Activated CD4-positive, alpha-beta T cell treated with anti-CD3 and anti-CD28 coated beads, Interleukin-2, Interleukin-4, amounts not matched to agents 100 ng/mL and 50 ng/mL, durations not matched to agents 16 hours and 8 hours (primary cell): ENCODE data around the gene RIN3.

ENCODE experiments used
- DNase-seq: peaks from one replicate; pipeline ENCODE4 v3.0.0-alpha.2; 2020; ENCODE audit warnings: low spot score

Gene RIN3

DNA sequence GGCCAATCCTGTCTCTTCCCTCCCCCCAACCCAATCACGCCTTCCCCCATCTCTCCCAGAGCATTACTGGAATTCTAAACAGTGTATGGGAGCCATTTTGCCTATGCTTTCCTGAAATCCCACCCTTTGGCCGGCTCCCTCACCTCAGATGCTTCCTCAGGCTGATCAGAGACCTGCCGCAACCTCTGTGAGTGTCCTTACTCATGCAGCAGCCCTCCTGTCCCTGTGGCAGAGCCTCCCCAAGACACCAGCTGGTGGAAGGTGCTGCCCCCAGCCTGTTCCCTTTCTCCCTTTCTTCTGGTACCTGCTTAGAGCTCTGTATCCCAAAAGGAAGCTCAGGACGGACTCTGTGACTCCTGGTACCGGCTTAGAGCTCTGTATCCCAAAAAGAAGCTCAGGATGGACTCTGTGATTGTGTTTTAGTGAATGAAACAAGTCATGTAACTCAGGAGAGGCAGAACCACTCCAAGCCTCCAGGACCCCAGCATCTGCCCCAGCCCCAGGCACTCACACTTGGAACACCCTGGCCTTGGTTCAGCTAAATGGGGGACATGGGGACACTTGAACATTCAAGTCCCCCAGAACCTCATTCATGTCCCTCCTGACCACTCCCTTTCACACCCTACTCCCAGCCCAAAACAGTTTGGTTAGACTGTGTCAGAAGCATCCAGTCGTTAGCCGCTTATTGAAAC lies 29.3 kb upstream of the RIN3 start:
- DNase-seq = no peak

DNA sequence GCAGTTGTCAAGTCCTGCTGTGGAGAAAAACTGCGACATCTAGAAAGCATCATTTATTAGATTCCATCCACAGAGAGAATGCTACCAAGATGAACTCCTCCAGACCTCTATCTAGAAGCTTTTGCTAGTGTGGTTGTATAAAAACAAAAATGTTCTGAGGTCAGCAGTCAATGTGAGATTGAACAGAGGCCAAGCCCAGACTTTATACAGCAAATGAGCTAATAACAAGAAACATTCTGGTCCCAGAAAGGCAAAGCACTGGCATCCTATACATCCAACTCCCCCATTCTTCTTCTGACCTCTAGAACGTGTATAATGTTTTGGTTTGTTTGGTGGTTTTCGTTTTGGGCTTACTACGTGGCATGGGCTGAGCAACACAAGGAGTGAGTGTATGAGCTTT lies 26.7 kb upstream of the RIN3 start:
- no peak for DNase-seq

DNA sequence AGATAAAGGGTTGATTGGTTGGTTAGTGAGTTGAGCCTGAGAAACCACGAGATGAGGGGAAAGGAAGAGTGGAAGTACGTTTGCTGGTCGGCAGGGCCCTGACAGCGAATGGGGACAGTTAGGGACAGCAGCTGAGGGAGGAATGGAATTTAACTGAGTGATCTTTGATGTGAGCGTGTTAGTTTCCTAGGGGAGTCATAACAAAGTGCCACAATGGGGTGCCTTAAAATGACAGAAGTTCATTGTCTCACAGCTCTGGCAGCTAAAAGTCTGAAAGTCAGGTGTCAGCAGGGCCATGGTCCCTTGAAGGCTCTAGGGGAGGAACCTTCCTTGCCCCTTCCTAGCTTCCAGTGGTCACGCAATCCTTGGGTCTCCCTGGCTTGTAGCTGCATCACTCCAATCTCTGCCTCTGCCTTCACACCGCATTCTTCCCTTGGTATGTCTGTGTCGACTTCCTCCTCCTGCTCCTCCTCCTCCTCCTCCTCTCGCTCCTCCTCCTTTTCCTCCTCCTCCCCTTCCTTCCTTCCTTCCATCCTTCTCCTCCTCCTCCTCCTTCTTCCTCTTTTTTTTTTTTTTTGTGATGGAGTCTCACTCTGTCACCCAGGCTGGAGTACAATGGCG lies 26.0 kb upstream of the RIN3 start:
- DNase-seq = no peak

DNA sequence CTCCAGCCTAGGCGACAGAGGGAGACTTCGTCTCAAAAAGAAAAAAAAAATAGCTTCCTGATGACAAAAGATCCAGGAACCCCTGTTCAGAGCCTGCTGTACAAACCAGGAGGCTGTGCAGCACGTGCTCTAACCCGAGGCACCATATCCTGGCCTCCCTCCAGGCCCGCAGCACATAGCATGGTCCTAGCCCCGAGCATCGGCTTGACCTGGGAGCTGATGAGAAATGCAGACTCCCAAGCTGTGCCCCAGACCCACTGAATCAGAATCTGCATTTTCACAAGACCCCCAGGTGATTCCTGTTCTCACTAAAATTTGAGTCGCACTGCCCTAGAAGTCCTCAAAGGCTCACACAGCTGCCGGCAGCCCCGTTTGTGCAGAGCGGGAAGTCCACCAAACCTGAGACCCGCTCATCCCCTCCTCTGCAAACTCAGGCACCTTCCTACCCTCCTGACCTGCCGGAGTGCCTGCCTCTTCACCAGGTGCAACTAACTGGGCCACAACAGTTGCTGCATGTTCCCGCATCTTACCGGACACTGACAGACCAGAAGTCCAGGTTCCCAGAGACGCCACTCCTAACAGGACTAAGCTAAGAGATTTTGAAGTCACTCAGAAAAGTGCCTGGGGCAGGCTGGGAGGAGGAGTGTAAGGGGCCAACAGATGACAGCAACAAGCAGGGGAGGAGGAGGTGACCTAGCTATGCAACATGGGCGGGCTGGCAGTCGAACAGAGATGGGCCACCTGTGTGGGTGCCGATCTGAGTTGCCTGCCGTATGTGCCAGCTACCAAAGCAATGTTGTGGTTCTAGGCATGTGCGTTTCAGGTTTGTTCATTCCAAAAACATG lies 24.0 kb upstream of the RIN3 start:
- DNase-seq = no peak

DNA sequence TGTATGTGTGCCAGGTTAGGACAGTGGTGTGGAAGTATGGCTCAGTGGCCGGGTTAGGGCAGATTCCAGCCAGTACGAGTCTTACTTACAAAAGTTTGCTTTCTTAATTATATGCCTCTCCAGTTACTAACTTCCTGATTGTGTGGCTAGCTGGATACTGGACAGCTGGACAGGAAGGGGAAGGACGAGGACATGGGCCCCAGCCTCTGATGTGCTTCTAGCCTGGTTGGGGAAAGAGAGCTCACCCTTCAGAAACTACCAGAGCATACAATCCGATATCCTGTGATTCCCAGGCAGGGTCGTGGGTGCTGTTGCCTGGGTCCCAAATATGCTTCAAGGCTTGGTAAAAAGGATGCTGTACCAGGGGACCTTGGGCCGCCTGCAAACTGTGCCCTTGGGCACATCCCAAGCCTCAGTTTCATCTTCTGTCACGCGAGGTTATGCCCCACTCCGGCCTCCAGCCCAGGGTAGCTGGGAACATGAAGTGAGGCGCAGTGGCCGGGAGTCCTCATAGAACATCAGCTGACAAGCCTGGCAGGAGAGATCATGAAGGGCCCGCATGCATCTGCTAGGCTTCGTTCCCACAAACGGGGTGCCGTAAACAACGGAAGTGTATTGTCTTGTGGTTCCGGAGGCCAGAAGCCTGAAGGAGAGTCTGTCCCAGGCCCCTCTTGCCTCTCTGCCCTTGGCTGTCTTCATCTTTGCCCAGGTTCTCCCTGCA lies 23.2 kb upstream of the RIN3 start:
- DNase-seq = no peak

DNA sequence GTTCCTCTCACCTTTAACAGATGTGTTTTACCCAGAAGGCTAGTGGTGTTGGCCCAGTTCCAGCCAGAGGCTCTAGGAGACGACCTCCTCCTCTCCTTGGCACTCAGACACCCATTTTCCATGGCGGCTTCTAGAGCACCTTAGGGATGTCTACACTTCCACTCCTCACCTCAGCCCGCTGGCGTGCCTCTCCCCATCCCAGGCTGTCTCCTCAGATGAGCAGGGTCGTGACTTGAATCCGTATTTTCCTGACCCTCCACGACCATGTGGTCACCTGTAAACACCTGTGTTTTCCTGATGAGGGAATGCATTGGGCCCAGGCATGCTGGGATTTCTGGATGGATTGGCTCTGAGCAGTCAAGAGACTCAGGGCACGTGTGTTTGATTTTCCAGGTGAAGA lies 21.8 kb upstream of the RIN3 start:
- no peak for DNase-seq

DNA sequence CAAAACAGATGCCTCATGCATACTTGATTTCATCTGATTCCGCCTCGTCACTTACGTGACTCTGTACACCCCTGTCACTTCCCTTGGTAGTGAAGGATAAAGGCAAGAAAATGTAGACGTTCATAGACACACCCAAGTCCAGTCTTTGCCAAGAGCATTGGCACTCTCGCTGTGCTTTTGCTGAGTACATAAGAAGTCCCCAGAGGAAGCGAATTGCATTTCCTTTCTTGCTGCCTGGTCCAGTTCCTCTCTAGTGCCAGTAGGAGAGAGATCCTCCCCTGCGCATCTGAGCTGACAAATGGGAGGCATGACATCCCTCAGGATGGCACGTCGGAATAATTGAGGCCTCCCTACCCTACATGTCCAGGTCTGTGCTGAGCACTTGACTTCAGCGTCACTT lies 21.3 kb upstream of the RIN3 start:
- no peak for DNase-seq

DNA sequence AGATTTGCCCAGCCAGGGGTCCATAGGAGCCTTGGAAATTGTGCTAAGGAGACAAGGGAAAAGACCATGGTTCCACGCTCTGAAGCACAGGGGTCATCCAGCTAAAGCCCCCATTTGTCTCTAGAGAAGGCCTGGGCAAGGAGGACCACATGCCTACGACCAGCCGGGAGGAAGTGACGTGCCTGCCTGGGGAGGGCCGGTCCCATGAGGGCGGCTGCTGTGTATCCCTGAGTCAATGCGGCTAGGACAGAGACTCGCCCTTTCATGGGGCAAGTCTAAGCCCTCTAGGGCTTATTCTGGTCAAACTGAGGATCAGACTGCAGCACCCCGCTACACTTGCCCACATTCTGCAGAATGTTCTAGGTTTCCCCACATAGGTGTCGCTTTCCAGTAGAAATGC lies 20.6 kb upstream of the RIN3 start:
- DNase-seq = no peak

DNA sequence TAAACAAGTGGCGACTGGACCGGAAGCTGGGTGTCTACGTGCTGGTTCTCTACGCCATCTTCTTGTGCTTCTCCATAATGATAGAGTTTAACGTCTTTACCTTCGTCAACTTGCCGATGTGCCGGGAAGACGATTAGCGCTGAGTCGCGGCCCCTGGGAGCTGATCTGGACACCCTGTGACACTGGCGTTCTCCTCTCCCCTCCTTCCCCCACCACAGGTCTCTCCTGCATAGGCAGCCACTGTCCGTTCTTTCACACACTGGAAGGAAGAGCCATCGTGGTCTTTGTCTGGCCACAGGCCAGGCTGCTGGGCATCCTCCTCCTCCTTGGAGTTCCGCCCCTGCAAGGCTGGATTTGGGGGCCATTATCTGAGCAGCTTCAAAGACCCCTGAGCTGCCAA lies 20.1 kb upstream of the RIN3 start:
- no peak for DNase-seq

DNA sequence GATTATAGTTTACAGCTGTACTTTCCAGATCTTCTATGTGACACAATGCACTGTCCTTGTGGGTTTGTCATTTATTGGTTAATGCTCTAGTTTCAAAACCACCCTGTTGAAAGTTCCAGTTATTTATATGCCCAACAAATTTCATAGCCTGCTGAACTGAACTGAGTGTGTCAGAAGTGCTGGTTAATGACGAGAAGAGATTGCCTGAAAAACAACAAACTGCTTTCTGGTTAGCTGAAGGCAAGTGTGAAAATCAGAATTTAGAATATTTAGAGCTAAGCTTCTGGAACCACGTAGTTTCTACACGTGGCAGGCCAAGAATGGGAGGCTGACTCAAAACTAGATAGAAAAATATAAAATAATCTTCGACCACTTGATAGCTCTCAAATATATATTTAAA lies 19.1 kb upstream of the RIN3 start:
- DNase-seq = no peak

DNA sequence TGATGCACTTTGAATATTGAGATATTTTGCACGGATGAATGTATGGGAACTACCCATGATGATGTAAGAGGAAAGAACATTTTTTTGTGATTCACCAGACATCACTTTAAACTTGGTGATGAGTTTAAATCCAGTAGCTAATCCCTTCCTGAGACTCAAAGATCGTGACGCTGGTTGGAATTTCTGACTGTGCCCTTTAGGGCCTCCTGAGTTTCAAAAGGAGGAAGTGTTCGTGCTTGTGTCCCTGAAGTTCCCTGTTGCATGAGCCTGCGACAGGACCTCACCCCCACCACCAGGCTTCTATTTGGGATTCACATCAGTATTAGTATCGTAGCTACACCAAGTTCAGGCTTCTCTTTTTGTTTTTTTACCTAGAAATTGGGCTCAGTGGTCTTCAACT lies 18.6 kb upstream of the RIN3 start:
- DNase-seq = no peak

DNA sequence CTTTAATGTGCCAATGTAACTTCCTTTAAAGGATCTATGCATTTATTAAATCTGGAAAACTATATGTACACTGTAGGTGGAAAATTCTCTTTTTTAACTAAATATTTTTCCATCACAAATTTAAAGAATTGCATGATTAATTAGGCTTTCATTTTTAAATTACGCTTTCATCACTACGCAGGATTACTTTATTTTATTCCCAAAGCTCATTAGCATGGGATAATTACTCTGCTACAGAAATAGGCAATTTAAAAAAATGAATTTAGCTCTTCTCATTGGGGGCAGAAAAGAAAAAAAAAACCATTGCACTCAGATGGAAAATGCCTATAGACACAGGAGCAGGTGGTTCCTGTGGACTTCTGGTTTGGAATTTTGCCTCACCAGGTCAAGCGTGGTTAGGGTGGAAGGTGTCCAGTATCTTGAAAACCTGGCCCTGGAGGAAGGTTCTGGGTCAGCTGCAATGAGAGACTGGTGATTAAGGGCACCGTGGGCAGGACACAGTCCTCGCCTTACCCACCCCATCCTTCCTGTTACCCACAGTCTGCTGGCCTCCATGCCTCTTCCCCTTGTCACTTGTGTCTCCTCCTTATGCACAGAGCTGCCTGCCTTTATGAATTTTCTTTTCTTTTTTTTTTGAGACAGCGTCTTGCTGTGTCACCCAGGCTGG lies 17.3 kb upstream of the RIN3 start:
- no peak for DNase-seq

DNA sequence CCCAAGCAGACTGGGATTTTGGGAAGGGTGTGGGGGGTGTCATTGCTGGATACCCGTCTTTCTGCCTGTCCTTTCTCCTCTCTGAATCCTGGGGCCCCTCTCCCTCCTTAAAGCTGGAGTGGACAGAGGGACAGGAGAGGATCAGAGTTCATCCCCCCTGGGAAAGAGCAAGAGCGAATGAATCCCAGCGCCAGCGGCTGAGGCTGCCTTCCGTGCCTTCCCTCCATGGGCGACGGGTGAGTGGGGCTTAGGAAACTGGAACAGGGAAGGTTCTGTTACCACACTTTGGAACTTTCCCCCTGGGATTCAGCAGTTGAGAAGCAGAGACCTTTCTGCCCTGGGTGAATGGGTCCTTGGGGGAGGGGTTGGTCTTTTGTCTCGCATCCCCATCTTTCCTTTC lies 16.2 kb upstream of the RIN3 start:
- no peak for DNase-seq

DNA sequence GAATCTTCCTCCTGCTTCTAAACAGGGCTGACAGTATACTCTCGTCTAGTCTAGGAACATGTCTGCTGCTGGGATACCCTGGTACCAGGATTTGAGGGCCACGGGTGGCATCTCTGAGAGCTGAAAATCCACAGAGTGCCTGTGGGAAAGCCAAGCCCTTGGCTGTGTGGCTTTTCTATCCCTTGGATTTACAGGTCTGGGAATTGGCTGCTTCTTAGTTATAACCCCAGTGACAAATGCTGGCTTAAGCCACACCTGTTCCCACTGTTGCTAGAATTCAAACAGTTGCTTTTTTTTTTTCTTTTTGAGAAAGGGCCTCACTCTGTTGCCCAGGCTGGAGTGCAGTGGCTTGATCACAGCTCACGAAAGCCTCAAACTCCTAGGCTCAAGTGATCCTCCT lies 14.3 kb upstream of the RIN3 start:
- DNase-seq = no peak

DNA sequence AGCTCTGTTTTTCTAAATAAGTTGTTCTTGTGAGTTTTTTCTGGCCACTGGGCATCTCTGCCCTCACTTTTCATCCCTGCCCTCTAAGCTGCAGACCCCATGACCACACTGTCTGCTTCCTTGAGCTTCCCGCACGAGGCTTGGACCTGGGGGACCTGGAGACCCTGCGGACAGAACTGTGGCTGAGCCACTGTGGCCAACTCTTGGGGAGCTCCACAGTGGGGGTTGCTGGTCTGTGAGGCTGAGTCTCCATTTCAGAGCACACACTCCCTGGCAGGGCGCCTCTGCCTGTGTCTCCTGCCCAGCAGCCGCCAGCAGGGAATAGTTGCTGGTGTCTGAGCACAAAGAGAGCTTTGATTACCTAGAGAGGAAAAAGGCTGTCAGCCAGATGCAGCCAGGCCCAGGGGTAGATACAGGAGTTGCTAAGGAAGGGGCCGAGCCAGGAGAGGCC lies 13.1 kb upstream of the RIN3 start:
- DNase-seq = no peak

DNA sequence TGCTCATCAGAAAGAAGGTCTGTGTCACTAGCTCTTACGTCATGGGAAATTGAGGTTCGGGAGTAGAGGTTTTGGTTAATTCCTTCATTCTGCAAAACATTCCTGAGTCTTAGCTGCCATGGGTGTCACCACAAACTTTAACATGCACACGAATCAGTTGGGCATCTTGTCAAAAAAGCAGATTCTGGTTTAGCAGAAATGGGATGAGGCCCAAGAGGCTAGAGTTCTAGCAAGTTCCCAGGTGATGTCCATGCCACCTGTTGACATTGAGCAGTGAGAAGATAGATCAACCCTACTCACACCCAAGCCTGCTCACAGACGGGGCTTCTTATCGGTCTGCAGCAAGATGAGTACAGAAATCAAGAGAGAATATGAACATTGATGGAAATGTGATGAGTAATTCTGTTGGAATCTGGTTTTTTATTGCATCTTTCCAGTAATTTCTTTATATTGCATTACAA lies 11.7 kb upstream of the RIN3 start:
- no peak for DNase-seq

DNA sequence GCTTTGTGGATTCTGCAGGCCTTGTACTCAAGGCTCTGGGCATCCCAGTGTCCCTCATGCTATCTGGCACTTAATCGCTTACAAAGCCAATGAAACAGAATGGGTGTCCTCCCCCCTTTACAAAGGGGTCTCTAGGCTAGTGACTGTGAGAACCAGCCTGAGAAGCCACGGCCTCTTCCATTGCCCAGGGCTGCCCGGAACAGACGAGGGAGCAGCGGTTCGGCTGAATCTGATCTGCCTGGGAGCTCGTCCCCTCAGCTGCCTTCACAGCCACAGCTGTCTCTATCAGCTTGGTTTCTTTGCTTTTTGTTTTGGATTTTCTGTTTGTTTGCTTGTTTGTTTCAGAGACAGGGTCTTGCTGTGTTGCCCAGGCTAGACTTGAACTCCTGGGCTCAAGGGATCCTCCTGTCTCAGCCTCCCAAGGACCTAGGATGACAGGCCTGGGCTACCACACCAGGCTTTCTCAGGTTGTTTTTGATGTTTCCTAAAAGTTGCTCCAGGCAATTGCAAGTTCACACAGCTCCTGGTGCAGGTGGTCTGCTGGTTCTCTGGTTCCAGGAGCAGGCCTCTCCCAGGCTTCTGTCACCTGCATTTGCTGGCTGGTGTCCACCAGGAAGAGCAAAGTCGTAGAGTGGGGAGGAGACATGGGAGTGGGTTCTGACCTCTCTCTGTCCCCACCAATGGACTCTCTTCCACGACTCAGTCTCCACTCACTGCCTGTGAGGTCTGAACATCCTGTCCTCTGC lies 10.9 kb upstream of the RIN3 start:
- no peak for DNase-seq

DNA sequence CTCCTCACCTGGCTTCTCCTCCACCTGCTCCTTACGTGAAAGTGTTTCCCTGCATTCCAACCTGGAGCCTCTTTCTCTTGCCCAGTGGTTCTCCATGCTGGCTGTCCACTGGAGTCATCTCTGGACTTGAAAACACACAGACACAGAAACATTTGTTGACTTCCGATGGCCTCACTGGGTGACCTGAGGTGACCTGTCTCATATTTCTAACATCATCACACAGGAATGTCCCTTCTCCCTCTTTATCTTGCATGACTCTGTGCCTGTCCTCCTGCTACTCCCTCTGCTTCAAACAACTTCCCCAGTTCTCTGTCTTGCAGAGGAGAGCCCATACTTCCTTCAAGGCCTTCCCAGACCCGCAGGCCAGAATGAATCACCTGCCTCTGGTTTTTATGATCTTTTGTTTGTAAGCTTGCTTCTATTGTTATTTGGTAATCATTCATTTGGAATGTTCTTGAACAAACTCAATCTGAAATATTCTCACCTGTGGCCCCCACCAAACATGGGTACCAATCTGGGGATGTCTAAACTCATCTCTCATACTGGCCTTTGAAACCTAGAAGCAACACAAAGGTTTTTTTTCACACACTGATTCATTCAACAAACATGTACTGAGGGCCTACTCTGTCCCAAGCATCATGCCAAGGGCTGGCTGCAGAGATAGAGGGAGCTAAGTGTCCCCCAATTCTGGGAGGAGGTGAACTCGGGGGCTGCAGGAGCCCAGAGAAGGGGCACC lies 9.7 kb upstream of the RIN3 start:
- DNase-seq = no peak

DNA sequence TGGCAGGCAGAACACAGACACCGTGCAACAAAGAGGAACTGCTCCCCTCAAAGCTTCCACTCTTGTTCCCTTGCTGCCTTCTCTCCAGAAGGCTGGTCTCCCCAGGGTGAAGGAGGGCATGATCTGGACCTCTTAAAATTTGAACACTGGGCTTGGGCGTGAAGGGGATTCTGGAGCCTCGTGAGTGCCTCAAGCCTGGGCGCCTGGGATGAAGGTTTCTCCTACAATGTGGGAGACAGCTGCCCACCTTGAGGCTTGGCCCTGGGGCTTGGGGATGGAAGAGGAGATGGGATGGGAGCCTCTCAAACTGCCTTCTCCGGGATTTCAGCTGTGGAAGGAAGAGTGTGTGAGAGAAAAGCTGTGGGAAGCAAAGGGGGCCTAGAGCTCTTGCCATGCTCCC lies 7.8 kb upstream of the RIN3 start:
- DNase-seq = no peak

DNA sequence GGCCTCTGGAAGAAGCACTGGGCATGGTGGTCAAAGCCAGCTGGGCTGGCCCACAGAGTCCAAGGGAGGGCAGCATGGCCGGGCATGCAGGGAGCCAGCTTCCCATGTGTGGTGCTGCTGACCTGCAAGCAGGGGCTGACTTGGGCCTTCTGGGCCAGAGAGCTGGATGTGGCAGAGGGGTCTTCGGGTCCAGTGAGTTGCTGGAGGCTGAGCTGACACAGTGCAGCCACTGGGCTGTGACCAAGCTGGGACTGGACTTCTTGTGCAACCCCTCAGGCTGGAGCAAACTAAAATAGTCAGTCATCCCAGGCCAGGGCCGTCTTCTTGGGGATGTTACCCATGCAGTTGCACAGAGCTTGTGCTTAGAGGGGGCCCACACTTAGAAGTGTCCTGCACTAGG lies 7.3 kb upstream of the RIN3 start:
- no peak for DNase-seq
